ENCODE data around the gene HARS1.

DNA sequence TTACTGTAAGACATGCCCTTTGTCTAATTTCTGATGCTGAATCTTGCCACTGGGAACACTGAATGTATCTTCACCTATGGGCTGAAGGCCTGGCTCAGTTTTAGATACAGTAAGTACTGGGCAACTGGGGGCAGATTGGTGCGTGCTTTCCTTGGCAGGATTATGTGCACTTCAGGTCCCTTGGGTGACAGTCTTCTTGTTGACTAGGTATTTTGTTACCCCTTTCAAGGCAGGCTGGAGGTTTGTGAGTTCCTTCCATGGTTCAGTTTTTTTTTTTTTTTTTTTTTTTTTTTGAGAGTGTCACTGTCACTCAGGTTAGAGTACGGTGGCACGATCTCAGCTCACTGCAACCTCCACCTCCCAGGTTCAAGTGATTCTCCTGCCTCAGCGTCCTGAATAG, 16.6 kb upstream of the HARS1 start:
- TF ChIP-seq GATA1 (IDR thresholded peaks at IDR 0.05; ENCODE audit: low read depth, low read length) = no peak
- peak; percentile 49 for TF ChIP-seq POLR2A (IDR thresholded peaks at IDR 0.05; ENCODE audit: low read length)
